ENCODE data around the gene DCC.

The DCC gene

DNA sequence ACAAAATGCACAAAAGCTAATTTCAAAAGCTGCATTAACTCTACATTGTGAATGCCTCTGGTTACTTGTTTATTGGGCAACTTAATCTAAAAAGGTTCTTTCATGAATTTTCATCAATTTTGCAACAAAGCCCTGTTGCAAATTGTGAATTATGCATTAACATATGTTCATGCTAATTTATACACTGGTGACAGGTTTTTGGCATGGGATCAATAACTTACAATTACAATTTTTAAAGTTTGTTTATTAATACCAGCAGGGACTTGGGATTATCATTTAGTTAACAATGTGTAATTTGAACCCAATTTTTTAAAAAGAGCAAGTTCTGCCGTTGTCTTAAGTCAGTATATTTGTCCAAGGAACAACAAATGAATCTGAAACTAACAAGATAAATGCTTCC is 183.6 kb downstream of the DCC start:
- no peak overlapping the region for H3K4me2 ChIP-seq
- H3K27ac ChIP-seq: no peak overlapping the region
- H3K9ac ChIP-seq: no peak overlapping the region
- no peaks in the 10 kb centered on the region for H3K36me3 ChIP-seq
- H4K20me1 ChIP-seq: no peaks in the 10 kb centered on the region
- no peak overlapping the region for H3K4me3 ChIP-seq
- H3K9me3 ChIP-seq: no peaks in the 10 kb centered on the region
- TF ChIP-seq Cebpa-rat (IDR thresholded peaks at IDR 0.05): no peak
- no peaks in the 10 kb centered on the region for H3K4me1 ChIP-seq
- no peaks in the 10 kb centered on the region for H3K27me3 ChIP-seq

DNA sequence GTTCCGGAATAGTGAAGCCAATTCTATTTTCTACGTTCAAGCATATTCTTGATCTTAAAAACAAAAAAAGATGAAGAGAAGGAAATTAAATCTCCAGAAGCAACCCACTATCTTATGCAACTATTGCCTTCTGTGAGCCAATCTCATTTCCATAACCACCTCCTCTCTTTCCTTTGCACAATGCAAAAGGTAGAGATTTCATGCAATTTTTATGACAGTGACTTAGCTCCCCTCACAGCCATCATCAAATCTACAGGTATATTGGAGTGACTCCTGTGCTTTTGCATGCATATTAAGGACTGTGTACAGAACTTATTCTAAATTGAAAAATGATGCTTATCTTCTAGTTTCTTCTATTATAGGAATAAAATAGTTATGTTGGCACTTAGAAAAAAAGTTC is 191.8 kb downstream of the DCC start:
- Histone ChIP-seq H3K36me3 (no peaks in the 10 kb centered on the region), H3K9me3 (no peaks in the 10 kb centered on the region), H3K4me3 (no peak overlapping the region), H3K27ac (no peak overlapping the region), H3K9ac (no peak overlapping the region), H3K27me3 (no peaks in the 10 kb centered on the region), H3K4me2 (no peak overlapping the region), H3K4me1 (no peaks in the 10 kb centered on the region), H4K20me1 (no peaks in the 10 kb centered on the region)
- TF ChIP-seq Cebpa-rat (IDR thresholded peaks at IDR 0.05): no peak

DNA sequence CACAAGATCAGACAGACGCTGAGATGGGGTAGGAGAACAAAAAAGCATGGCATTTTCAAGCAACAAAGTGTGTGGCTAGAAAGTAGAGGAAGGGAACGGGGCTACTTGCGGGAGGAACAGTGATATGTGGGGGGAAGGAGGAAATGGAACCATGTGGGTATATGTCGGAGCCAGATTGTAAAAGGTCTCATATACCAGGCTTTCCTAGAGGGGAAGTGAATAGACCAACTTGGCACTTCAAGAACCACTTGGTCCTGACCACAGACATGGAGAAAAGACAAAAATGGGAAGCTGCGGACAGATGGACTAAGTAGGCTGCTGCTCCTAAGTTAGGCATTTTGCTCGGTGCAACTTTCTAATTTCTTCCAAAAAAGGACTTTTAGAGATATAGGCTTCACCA is 196.0 kb downstream of the DCC start:
- Histone ChIP-seq H3K36me3 (no peaks in the 10 kb centered on the region), H3K4me3 (no peak overlapping the region), H3K9ac (no peak overlapping the region), H3K27me3 (no peaks in the 10 kb centered on the region), H3K4me1 (no peaks in the 10 kb centered on the region), H4K20me1 (no peaks in the 10 kb centered on the region), H3K9me3 (no peaks in the 10 kb centered on the region), H3K4me2 (no peak overlapping the region), H3K27ac (no peak overlapping the region)
- TF ChIP-seq Cebpa-rat (IDR thresholded peaks at IDR 0.05): no peak

DNA sequence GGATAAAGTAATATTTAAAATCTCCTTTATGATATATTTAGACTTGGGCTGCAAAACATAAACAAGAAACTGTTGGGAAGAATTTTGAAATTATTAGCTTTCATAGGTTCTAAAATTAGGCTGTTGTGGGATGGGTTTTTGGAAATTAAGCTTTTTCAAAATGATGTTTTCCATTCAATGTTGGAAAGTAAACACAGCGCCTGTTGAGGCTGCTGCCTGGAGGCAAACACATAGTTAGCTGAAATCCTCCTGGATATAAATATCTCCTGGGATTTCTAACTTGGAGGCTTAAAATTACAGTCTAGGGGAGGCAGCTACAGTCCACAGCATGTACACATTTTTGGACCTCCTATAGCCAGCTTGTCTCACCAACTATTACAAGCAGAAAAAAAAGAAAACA is 197.3 kb downstream of the DCC start:
- TF ChIP-seq Cebpa-rat (IDR thresholded peaks at IDR 0.05): no peak
- no peaks in the 10 kb centered on the region for H3K4me1 ChIP-seq
- H3K4me2 ChIP-seq: no peak overlapping the region
- no peaks in the 10 kb centered on the region for H3K27me3 ChIP-seq
- no peaks in the 10 kb centered on the region for H4K20me1 ChIP-seq
- H3K36me3 ChIP-seq: no peaks in the 10 kb centered on the region
- H3K4me3 ChIP-seq: no peak overlapping the region
- no peak overlapping the region for H3K9ac ChIP-seq
- no peak overlapping the region for H3K27ac ChIP-seq
- no peaks in the 10 kb centered on the region for H3K9me3 ChIP-seq

DNA sequence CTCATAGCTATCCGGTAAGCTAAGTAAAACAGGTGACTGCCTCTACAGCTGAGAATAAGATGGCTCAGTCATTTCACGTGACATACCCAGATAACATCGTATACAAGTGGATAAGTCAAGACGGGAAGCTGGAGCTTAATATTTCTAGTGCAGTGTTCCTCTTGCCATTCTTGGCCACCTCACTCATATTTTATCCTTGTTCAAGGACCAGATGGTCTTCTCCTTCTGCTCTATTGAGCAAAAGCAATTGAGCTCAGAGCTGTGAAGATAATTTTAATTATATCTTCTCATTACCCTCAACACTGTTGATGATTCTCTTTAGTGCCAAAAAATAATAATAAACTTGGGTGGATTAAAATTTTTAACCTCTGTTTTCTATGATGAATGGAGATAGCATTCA is 201.1 kb downstream of the DCC start:
- no peaks in the 10 kb centered on the region for H3K4me1 ChIP-seq
- H4K20me1 ChIP-seq: no peaks in the 10 kb centered on the region
- no peaks in the 10 kb centered on the region for H3K9me3 ChIP-seq
- no peak overlapping the region for H3K9ac ChIP-seq
- TF ChIP-seq Cebpa-rat (IDR thresholded peaks at IDR 0.05): no peak
- no peaks in the 10 kb centered on the region for H3K36me3 ChIP-seq
- H3K27ac ChIP-seq: no peak overlapping the region
- H3K27me3 ChIP-seq: no peaks in the 10 kb centered on the region
- H3K4me2 ChIP-seq: no peak overlapping the region
- H3K4me3 ChIP-seq: no peak overlapping the region

DNA sequence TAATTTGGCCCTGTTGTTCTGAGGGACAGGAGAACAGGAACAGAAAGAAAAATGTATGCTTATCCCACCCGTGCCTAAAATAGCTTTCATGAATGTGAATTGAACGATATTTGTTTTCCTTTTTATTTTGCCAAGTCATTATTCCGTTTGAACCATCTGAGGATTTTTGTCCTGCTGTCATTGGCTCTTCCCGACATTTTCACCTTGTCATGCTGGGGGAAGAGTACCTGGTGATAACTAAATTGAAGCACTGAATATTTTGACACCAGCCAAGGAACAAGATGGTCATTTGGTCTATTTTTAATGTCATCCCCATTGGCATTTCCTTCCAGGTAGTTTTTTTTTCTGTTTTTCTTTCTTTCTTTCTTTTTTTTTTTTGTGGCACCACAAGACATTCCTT is 204.1 kb downstream of the DCC start:
- Histone ChIP-seq H3K9me3 (no peaks in the 10 kb centered on the region), H3K36me3 (no peaks in the 10 kb centered on the region), H3K4me3 (no peak overlapping the region), H3K4me2 (no peak overlapping the region), H4K20me1 (no peaks in the 10 kb centered on the region), H3K27me3 (no peaks in the 10 kb centered on the region), H3K9ac (no peak overlapping the region), H3K4me1 (no peaks in the 10 kb centered on the region), H3K27ac (no peak overlapping the region)
- no peak for TF ChIP-seq Cebpa-rat (IDR thresholded peaks at IDR 0.05)

DNA sequence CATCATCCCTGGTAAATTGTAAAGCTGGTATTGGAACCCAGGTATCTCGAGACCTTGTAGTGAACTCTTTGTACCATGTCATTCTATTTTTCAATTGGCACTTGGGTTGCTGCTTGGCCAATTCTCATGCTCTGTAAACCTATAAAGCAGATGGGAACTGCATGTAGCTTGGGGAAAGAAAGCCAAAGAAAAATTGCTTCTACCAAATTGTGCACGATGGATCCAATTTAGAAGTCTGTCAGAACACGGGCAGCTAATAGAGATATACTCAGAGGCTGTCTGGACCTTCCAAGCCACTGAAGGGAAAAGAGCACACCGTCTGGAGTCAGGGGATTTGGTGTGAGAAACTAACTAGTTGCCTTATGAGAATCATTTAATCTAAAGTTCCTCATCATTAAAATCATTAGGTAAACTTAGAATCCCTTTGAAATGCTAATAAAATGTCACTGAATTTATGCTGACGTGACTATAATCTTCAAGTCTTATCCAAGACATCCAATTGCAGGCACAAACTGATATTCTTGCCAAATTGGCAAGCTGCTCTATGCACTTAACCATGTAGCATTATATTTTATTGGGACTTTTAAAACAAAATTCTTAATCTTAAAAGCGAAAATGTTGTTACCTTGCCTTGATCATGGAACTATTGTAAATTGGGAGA is 206.8 kb downstream of the DCC start:
- no peaks in the 10 kb centered on the region for H3K27me3 ChIP-seq
- H3K4me2 ChIP-seq: no peak overlapping the region
- H3K4me1 ChIP-seq: no peaks in the 10 kb centered on the region
- TF ChIP-seq Cebpa-rat (IDR thresholded peaks at IDR 0.05): no peak
- no peak overlapping the region for H3K4me3 ChIP-seq
- H3K9me3 ChIP-seq: no peaks in the 10 kb centered on the region
- H3K9ac ChIP-seq: no peak overlapping the region
- no peaks in the 10 kb centered on the region for H4K20me1 ChIP-seq
- H3K36me3 ChIP-seq: no peaks in the 10 kb centered on the region
- H3K27ac ChIP-seq: no peak overlapping the region

DNA sequence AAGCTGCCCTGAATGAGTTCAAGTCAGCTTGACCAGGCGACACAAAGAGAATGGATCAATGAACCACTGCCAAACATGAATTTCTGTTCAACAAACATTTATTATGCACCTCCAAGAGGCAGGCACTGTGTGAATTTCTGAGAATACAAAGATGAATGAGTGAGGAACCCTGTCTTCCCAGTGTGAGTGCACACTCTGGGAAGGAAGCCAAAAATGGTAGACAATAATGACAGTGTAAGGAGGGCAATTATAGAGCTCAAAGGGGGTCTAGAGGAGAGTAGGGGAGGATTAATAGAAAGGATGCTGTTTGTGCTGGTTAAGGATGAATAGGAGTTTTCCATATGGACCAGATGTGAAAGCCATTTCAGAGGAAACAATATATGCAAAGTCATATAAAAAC is 213.4 kb downstream of the DCC start:
- no peaks in the 10 kb centered on the region for H3K36me3 ChIP-seq

DNA sequence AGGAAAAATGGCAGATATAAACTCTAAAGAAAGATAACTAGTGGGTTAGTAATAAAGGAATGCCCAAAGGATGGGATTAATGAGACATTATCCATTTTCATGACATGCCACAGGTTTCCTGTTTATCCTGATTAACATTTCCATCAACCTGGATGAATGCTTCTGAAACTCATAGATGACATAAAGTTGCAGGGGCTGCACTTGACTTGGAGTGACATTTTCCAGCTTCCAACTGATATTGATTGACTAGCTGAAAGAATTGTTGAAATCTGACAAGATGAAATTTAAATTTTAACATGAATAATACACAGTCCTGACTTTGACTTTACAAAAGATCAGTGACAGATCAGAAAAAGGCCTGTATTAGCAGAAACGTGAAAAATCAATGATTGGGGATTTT is 214.2 kb downstream of the DCC start:
- TF ChIP-seq Cebpa-rat (IDR thresholded peaks at IDR 0.05): no peak
- Histone ChIP-seq H3K4me2 (no peak overlapping the region), H3K27ac (no peak overlapping the region)

More for the DNA sequence above, 213.4 kb downstream of the DCC start:
- TF ChIP-seq Cebpa-rat (IDR thresholded peaks at IDR 0.05): no peak
- Histone ChIP-seq H3K4me1 (no peaks in the 10 kb centered on the region), H3K9ac (no peak overlapping the region), H3K4me3 (no peak overlapping the region), H3K9me3 (no peaks in the 10 kb centered on the region), H3K27me3 (no peaks in the 10 kb centered on the region), H3K27ac (no peak overlapping the region), H3K4me2 (no peak overlapping the region), H4K20me1 (no peaks in the 10 kb centered on the region)

DNA sequence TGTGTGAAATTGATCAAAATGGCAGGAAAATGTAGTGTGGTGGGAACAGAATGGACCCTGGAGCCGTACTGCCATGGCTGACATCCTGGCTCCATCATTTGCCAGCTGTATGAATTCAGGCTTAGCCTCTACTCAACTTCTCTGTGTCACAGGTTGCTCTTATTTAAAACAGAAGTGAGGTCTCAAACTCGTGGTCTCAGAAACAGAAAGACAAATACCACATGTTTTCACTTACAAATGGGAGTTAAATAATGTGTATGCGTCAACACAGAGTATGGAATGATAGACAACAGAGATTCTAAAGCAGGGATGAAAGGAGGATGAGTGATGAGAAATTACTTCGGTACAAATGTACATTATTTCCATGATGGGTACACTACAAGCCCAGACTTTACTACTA is 227.4 kb downstream of the DCC start:
- Histone ChIP-seq H4K20me1 (no peaks in the 10 kb centered on the region), H3K36me3 (no peaks in the 10 kb centered on the region), H3K4me3 (no peak overlapping the region), H3K27me3 (no peaks in the 10 kb centered on the region), H3K4me1 (no peaks in the 10 kb centered on the region), H3K9me3 (no peaks in the 10 kb centered on the region), H3K9ac (no peak overlapping the region), H3K27ac (no peak overlapping the region), H3K4me2 (no peak overlapping the region)
- TF ChIP-seq Cebpa-rat (IDR thresholded peaks at IDR 0.05): no peak

More for the DNA sequence above, 214.2 kb downstream of the DCC start:
- Histone ChIP-seq H3K4me3 (no peak overlapping the region), H3K9ac (no peak overlapping the region), H3K4me1 (no peaks in the 10 kb centered on the region), H4K20me1 (no peaks in the 10 kb centered on the region), H3K9me3 (no peaks in the 10 kb centered on the region), H3K27me3 (no peaks in the 10 kb centered on the region), H3K36me3 (no peaks in the 10 kb centered on the region)

DNA sequence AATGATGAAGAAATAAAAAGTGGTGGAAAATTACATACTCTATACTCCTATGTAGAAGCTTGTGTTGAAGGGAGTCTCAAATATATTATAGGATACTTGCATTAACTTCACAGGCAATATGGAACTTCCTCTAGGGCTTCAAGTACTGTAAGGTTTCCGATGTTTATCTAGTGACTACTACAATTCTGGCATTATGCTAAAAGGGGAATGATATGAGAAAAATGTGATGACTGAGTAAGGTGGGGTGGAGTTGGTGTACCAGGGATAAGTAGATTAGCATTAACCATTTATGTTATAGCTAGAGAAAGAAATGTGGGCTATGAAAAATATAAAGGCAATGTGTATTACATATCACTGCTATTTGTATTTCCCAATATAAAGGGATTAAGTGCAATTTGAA is 229.5 kb downstream of the DCC start:
- no peaks in the 10 kb centered on the region for H3K4me1 ChIP-seq
- no peaks in the 10 kb centered on the region for H3K36me3 ChIP-seq
- H3K9me3 ChIP-seq: no peaks in the 10 kb centered on the region
- no peak overlapping the region for H3K4me2 ChIP-seq
- no peak for TF ChIP-seq Cebpa-rat (IDR thresholded peaks at IDR 0.05)
- H3K27ac ChIP-seq: no peak overlapping the region
- H4K20me1 ChIP-seq: no peaks in the 10 kb centered on the region
- no peaks in the 10 kb centered on the region for H3K27me3 ChIP-seq
- H3K4me3 ChIP-seq: no peak overlapping the region
- no peak overlapping the region for H3K9ac ChIP-seq

Measured in BLaER1 (cell line).